ENCODE results near the gene SEMA3D.

The SEMA3D gene

DNA sequence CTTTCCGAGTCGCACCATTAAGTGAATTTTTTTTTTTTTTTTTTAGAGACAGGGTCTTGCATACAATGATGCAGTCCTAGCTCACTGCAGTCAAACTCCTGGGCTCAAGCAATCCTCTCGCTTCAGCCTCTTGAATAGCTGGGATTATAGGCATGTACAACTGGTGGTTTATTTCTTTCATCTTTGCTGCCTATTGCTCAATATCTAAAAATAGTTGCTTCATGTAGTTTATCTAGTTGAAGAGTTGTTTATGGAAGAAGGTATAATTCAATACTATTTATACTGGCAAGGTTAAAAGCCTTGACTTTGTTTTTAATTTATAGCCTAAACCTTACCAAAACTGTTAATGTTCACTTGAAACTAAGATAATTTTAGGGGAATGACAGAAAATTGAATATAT, 66.9 kb downstream of the SEMA3D start:
- no peak for DNase-seq

DNA sequence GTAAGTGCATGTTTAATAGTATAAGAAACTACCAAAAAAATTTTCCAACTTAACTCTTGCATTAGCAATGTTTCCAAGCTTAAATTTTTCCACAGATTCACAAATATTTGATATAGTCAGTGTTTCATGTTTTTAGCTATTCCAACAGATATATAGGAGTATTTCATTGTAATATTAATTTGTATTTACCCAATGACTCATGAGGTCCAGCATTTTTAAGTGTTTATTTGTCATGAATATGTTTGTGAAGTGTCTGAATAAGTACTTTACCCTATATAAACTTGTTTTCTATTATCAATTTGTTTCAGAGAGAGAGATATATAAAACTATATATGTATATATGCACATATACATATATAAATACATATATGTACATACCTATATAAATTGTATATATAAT, 71.0 kb downstream of the SEMA3D start:
- no peak for DNase-seq

DNA sequence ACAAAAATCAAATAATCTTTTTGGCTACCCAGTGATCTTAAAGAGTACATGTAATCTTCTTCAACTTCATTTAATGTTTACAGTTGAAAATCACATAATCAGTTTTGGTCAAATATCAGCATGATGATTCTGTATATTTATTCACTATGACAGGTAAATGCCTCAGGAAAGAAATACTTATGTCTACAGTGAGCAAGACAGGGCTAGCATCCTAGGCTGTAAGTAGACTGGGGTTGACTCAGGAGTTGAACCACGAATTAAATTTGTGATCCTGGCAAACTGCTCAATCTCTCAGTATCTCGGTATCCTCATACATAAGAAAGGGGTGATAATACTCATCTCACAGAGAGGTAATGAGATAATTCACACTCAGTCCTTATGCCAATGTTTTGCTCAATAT, 71.8 kb downstream of the SEMA3D start:
- no peak for DNase-seq

DNA sequence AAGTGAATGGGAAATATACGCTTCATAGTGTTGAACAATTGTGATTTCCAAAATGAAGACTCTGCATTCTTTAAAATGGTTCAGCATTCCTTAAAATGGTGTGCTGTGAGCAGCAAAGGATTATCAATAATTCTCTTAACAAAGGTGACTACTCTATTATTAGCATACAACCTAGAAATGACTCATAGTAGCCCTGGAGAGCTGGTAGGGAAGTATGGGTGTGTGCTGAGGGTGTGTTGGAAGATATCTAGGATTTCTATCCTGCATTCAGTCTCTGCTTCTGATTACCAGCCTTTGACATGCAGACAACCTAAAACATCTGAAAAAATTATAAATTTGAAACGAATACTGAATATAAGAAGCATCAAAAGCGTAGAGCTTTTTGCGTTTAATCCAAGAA, 72.5 kb downstream of the SEMA3D start:
- DNase-seq: no peak

DNA sequence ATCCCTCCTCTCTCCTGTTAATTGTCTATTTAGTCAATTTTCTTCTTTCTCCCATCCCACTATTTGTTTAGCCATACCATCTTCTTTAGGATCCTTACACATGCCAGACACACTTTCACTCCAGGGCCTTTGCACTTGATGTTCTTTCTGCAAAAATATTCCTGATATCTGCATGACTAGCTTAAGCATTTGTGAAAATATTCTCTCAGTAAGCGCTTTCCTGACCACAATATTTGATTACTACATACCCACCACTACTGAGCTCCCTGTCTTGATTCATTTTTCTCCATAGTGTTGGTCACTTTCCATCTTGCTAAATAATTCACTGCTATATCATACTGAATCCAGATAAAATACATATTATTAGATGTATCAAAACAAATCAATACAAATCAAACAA, 75.1 kb downstream of the SEMA3D start:
- DNase-seq: no peak

DNA sequence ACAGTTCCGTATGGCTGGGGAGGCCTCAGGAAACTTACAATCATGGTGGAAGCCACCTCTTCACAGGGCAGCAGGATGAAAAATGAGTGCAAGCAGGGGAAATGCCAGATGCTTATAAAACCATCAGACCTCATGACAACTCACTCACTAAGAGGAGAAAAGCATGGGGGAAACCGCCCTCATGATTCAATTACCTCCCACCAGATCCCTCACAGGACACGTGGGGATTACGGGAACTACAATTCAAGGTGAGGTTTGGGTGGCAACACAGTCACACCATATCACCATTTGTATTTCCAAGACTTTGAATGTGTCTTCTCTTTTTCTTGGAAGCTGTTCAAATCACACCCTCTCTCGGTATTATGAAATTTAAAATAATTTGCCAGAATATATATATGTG, 80.1 kb downstream of the SEMA3D start:
- no peak for DNase-seq

DNA sequence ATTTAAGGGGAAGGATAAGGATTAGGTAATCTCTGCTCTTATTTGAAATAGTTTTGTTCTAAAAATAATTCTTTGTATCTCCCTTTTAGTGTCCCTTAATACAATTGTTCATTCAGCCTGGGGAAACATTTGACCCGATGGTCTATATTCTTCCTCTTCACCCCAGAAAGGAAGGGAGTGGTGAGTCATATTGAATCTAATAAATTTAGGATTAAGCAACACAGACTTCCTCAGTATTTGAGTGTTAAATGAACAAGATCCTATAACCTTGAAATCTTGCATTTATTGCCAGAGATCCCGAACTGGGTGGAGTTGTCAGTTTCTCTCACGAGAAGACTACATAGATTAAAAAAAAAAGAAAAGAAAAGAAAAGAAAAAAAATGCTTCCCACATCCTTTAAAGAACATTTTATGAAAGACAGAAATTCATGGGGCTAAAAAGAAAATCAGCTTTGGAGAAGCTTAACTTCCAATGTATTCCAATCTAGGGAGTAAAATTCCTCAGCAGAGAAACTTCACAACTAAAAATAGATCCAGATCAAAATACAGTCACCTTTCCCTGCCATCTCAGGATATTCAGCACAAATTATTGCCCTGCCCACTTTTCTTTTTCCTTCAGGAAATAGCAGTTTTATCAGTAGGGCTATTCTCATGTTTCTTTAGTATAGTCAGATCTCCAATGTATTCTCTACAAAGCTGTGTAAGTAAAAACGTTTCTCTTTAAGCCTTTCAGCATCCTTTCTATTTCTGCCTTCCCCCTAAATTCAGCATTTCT, 82.2 kb downstream of the SEMA3D start:
- DNase-seq: no peak

DNA sequence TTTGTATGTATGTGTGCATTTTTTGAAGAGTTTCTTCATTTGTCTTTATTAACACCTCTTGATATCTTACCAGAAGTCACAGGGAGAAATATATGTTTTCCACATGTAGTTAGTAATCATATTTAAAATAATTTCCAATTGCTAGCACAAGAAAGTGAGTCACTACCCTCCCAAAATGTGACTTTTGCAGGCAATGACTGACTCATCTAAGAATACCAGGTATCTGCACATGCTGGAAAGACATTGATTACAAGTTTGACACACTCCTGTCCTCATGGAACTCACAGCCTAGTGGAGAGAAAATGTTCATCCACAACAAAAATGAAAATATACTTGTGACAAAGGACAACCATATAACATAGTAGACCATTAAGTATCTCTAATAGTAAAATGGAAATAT, 82.9 kb downstream of the SEMA3D start:
- DNase-seq: no peak

DNA sequence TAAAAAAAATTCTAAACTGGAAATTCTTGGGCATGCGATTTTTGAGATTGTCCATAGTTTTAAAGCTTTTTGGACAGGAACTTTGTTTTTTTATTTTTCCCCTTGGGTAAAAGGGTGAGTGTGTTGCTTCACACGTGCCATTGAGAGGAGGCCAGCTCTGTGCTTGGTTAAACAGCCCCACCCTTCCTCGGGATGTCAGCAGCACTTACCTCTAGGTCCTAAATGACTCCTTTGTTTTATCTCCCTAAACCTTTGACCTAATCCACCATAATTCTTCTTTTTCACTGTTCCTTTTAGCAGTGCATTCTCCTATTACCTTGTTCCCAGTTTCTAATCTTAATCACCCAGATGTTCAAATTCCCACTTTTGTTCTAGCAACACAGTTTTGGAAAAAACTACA, 83.5 kb downstream of the SEMA3D start:
- no peak for DNase-seq

DNA sequence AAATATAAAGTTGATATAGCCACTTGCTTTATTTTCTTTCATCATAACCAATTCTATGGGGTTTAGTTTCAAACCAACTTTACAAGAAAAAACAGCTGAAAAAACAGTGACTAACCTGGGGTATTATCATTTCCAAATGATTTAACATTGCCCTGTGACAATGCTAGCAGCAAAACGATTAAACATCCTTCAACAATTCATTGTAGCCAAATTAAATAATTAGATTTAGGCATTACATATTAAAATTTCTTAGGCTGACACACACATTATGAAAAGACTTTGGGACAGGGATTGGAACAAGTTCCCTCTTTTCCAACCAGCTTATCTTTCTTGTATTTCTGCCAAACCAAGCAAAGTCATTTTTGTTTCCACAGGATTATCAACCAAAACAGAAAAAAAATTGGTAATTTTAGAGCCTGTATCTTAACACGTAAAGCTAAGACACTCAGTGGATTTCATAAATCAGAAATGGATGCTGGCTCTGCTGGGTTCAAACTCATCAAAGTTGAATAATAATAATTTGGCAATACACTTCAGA, 84.0 kb downstream of the SEMA3D start:
- no peak for DNase-seq

DNA sequence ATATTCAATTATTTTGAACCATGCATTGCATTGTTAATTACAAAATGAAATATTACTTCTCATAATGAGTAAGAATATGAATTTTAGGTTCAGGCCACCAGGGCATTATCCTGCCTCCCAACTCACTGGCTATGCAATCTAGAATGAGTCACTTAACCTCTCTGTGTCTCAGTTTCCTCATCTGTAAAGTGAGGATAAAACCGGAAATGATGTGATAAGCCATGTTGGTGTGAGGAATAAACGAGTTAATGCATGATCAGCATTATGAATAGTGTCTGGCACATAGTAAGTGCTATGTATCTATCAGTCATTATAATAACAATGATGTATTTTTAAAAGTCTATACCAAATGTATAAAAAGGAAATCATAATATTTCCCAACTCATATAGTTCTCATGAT, 85.5 kb downstream of the SEMA3D start:
- no peak for DNase-seq

DNA sequence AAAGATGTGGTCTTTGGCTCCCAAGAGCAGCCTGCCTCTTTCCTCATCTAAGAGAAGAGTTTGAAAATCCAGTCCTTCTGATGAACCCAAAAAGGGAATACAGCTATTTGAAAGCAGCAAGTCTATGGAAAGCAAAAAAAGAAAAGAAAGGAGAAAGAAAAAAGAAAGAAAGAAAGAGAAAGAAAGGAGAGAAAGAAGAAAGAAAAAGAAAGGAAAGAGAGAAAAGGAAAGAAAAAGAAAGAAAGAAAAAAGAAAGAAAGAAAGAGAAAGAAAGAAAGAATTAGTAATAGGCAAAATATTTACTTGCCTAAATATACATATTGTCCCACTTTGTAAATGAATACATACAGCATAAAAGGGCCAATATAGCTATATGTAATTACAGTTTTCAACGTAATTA, 89.0 kb downstream of the SEMA3D start:
- DNase-seq: no peak

DNA sequence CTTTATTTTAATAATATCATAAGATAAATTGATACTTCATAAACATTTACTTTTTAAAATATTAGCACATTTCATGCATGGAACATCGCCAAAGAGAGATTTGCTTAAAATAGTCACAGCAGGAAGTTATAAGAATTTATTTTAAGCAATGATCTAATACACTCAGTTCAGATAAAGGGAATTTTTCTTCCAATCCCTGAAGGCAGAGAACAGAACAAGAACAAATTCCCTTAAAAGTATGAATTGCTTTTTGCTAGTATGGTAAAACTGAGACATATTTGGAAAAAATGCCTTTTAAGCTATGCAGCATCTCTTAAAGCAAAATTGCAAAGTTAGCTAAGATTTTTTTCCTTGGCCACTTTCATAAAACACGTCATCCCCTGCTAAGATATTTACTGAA, 91.0 kb downstream of the SEMA3D start:
- DNase-seq: no peak

DNA sequence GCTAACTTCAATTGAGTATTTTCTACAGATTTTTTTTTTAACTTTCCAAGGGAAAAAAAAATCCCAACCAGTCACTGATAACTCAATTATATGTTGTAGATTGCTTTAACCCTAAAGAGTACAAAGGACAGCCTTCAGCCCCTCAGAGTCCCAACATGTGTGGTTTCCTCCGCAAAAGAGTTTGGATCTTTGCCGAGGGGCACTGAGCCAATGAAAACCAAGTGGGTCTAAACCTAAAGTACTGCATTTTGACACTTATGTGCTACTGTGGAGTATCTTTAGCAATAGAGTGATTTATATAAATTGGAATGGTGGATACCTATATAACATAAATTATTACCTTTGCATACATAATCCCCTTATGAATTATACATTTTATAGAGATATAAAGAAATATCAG, 91.5 kb downstream of the SEMA3D start:
- no peak for DNase-seq

DNA sequence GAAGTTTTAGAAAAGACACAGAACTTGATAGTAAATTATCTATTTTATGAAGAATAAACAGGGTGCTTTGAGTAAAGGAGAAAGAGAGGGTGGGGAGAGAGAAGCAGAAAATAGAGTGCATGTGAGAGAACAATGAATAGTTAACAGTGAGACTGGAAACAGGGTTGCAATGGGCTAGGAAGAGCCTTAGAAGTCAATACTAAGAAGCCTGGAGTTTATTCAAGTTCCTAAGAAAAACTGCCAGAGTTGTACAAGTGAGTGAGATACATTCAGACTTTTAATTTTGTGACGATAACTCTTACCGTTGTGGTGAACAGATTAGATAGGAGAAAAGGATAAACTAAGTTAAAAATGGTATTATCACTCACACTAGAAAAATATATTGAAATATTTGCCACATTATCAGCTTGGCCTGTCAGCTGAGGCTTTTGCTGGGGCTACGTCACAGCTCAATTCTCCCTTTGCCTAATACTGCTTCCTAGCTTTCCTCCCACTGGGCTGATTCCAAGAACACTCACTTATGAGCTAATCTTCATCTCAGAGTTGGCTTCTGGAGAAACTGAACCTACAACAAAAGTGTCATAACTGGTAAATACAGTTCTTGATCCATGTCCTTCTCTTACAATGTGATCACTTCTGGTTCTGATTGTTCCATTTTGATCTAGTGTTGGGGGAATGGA, 92.7 kb downstream of the SEMA3D start:
- DNase-seq: no peak

DNA sequence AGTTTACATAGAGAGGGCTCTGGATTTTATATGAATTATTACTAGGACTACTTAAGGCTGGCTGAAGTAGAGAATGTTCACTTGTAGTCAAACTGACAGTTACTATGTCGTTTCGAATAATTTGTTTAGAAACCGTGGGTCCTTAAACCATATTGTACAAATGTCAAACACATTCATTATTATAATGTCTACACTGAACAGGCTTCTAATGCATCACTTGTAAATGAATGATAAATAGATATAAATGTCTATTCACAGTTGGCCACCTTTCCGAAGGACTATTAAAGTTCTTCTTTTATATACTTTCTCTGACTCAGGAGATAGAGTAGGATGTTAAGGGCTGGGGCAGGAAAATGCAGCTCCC, 95.3 kb downstream of the SEMA3D start:
- no peak for DNase-seq

DNA sequence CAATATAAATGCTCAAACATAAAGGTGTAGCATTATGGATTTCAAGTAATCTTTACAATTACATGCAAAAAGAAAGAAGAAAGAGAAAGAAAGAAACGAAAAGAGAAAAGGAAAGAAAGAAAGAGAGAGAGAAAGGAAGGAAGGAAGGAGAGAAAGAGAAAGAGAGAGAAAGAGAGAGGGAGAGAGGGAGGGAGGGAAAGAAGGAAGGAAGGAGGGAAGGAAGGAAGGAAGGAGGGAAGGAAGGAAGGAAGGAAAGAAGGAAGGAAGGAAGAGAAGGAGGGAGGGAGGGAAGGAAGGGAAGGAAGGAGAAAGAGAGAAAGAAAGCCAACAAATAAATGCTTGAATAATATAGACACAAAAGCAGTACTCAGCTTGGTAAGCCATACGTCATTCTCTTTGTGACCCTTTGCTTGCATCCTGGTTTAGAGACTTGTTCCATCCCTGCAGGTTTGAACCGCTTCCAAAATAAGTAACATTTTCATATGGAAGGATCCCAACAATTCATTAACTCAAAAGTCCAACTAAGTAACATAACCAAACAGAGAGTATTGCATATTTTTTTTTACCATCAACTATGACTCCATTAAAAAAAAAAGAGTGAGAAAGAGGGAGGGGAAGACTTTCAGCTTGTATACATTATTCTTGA, 95.8 kb downstream of the SEMA3D start:
- no peak for DNase-seq

DNA sequence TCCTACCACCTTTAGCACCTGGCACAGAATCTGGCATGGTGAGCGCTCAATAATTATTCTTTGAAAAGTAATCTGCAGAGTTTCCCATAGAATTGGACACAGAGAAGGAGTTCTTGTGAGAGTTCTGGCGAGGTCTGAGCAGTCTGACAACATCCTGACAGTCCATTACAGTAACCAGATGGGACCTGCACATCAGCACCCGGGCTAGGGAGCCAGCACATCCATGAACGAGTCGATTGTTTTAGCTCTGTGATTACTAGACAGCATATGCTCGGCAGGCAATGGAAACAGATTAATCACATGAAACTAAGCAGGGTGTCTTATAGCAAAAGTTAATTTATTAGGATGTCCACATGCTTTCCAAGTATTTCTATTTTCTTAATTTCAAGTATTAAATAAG, 96.7 kb downstream of the SEMA3D start:
- no peak for DNase-seq

DNA sequence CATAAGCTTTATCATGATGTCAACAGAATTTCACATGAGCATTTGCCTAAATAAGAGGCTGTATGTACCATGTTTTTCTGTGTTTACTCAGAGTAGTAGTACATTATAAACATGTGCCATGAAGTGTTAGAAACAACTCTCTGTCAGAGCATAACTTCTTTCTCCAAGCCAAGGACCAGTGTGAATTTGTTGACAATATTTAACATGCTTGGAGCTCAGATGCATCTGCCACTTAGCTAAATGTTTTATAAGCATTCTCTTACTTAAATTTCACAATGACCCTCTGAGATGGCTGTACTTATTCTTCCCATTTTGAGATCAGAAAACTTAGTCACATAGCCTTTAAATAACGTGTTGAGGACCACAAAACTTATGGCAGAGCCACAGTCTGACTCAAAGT, 105.0 kb downstream of the SEMA3D start:
- no peak for DNase-seq

DNA sequence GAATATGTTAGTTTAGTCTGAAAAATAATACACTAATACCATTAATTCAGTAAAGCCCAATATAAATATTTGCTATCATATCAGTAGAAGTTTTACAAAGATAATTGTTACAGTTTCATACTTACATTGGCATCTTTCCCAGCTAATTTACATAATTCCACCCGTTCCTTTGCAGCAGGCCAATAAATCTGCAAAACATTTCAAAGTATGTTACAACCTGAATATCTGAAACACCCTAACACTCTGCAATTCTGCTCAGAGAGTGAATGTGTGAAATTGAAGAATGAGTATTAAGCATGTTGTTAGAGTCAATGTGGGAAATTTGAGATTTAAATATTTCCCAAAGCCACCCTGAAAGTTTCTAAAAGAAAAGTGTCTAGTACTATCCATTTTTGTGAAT, 105.5 kb downstream of the SEMA3D start:
- no peak for DNase-seq

DNA sequence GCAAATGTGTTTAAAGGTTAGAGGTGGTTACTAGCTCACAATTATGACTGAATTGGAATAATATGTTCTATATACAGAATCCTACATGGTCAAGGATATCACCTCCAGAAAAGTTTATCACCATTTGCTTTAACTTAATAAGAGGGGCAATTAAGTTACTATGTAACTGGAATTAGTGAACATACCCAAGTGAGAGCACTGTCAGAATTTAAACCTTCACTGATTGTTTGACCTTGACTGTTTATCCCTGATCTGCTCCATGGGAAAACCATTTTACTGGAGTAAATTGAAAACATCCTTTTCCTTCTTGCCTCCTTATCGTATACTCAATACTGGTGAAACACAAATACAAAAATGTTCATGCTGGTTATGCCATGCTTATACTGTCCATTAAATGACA, 107.4 kb downstream of the SEMA3D start:
- DNase-seq: no peak

DNA sequence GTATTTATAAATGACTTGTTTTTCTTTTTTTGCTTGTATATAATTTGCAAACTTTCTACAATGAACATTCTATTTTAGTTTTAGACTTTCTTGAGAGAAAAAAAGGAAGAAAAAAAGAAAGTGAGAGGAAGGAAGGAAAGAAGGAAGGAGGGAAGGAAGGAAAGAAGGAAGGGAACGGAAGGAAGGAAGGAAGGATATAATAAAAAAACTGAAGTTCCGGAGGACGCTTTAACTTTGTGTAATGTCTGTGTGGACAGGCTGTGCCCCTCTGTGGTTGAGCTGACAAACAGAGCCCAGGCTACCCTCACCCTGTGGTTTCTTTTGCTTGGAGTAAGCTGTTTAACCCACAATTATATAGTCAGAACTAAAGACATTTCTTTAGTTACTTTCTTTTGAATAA, 108.7 kb downstream of the SEMA3D start:
- DNase-seq: no peak

DNA sequence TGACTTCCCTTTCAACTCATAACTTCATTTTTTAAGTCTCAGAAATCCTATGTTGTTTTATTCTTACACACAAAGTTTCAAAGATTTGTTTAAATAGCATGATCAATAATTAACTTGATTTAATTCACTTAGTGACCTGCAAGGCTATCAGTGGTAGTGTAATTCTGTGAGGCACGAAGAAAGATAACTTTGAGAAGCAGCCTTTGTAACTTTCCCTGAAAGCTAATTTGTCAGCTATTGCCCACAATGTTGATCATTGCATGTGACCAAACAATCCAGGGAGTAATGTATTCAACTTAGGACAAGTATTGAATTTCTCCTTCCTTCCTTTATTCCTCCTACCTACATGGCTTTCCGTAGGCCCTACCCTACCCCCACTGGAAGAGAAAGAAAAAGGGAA, 111.0 kb downstream of the SEMA3D start:
- DNase-seq: no peak

DNA sequence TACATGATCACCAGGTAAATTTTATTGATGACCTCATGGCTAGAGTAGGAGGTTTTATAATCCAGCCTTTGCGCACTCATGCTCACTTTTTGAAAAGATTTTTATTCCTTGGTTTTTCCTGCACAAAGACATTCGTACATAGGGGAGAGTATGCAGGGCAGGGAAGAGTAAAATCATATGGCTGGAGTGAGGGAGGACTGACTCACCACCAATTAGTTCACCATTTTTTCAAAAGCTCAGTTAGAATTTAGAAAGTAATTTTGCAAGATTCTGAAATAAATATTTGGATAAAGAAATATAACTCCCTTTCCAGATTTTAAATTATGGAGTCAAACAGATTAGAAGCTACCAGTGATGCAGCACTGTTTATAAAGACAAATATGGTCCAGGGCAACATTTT, 111.9 kb downstream of the SEMA3D start:
- DNase-seq: no peak
